ENCODE data around the gene BBOX1.

BBOX1 gene, protein sequence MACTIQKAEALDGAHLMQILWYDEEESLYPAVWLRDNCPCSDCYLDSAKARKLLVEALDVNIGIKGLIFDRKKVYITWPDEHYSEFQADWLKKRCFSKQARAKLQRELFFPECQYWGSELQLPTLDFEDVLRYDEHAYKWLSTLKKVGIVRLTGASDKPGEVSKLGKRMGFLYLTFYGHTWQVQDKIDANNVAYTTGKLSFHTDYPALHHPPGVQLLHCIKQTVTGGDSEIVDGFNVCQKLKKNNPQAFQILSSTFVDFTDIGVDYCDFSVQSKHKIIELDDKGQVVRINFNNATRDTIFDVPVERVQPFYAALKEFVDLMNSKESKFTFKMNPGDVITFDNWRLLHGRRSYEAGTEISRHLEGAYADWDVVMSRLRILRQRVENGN

DNA sequence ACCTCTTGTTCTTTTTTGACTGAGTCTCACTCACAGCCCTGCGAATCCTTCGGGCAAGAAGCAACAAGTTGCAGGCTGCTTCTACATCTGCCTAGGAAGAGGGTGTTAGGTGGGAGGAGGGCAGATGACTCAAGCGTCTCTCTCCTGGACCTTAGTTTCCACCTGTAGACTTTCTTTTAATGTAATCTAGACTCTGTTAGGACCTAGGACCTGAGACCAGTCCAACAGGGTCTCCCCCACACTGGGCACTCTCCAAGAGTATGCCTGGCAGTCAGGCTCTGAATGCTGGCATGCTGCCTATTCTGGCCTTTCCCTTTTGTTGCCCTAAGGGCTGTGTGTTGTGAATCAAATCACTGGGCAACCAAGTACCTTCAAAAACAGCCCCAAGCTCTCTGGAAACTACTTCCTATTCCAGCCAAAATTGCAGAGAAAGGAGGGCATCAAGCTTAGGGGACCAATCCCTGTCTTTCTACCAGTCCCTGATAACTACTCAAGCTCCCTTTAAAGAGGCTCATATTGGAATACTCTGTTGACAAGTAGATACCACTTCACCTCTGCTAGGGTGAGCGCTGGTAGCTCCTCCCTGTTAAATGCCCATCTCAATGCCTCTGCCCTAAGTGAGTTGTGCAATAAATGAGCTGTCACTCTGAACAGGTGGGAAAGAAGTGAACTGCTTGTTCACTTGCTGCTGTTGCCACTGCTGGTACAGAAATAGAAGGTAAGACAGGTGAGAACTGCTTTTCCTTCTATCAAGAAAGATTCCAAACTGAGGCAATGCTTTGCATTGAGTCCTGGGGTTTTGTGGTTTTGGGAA is at the start of gene BBOX1:
Gene BBOX1 (plus strand): TSS at position 514 of the 814 bp plus-strand sequence. CDS start 14,616 bp downstream, outside the sequence.
- no peak within 1 kb of the TSS for H3K4me3 ChIP-seq (ENCODE audit: low read depth, low read length)
- TF ChIP-seq, protein P1, sequence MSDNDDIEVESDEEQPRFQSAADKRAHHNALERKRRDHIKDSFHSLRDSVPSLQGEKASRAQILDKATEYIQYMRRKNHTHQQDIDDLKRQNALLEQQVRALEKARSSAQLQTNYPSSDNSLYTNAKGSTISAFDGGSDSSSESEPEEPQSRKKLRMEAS (IDR thresholded peaks at IDR 0.05; ENCODE audit: low read depth, low read length), result no peak
- TF ChIP-seq MYC (IDR thresholded peaks at IDR 0.05; ENCODE audit: low read depth, low read length) (no peak), POLR2A (IDR thresholded peaks at IDR 0.05; ENCODE audit: extremely low read depth, insufficient read length) (no peak)
- TF ChIP-seq, protein P2, sequence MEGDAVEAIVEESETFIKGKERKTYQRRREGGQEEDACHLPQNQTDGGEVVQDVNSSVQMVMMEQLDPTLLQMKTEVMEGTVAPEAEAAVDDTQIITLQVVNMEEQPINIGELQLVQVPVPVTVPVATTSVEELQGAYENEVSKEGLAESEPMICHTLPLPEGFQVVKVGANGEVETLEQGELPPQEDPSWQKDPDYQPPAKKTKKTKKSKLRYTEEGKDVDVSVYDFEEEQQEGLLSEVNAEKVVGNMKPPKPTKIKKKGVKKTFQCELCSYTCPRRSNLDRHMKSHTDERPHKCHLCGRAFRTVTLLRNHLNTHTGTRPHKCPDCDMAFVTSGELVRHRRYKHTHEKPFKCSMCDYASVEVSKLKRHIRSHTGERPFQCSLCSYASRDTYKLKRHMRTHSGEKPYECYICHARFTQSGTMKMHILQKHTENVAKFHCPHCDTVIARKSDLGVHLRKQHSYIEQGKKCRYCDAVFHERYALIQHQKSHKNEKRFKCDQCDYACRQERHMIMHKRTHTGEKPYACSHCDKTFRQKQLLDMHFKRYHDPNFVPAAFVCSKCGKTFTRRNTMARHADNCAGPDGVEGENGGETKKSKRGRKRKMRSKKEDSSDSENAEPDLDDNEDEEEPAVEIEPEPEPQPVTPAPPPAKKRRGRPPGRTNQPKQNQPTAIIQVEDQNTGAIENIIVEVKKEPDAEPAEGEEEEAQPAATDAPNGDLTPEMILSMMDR (IDR thresholded peaks at IDR 0.05; ENCODE audit: low read depth, low read length), result no peak
- no peak for DNase-seq (ENCODE audit: low read depth)

DNA sequence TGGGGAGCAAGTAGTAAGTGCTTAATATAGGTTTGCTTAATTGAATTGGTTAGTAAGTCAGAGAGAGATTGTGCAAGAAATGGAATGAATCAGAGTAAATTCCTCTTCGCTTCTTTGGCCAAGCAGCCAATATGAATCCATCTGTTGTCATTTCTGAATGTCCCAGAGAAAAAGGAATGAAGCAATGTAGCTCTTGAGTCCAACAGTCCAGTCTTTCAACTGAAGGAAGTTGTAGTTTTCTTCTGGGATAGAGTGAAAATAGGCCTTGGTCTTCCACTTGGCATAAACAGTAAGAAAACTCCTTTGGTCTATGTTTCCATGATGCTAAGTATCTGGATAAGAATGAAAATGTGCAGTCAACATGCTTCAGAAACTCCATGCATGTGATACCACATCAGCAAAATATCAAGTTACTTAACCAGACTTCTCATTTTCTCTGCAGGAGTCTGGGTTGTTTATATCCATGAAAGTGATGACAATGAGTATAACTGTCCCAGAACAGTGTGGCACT is 48.5 kb upstream of the BBOX1 start:
- DNase-seq (ENCODE audit: low read depth), result peak; percentile 13
- TF ChIP-seq, protein P2 (IDR thresholded peaks at IDR 0.05; ENCODE audit: low read depth, low read length), result no peak
- TF ChIP-seq POLR2A (IDR thresholded peaks at IDR 0.05; ENCODE audit: extremely low read depth, insufficient read length) (no peak), MYC (IDR thresholded peaks at IDR 0.05; ENCODE audit: low read depth, low read length) (no peak)
- TF ChIP-seq, protein P1 (IDR thresholded peaks at IDR 0.05; ENCODE audit: low read depth, low read length), result no peak
- H3K4me3 ChIP-seq (ENCODE audit: low read depth, low read length), result no peak overlapping the region

DNA sequence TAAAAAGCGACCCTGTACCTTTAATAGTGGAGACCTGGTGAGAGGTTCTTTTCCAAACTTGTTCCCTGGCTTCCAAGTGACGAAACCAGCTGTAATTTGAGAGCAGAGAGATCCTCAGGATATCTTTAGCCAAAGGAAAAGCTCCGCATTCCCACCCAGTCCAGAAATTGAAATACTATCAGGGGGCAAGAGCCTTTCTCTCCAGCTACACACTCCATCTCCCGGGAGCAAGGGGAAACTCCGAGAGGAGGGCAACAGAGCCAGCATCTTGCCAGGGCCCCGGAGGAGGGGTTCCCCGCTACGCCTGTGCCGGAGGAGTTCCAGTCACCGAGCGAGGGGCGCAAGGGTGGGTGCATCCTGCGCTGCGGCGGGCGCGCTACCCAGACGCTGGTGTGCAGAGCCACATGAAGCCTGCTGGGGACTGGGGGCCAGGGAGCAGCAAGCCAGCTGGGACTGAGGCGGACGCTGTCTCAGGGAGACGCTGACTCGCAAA is 46.6 kb upstream of the BBOX1 start, which contains the start of gene FIBIN:
Gene FIBIN (plus strand): TSS at position 148 of the 493 bp plus-strand sequence. CDS start 415 bp downstream, outside the sequence.
- H3K4me3 ChIP-seq (ENCODE audit: low read depth, low read length), result no peak within 1 kb of the TSS
- TF ChIP-seq, protein P1 (IDR thresholded peaks at IDR 0.05; ENCODE audit: low read depth, low read length), result no peak
- TF ChIP-seq, protein P2 (IDR thresholded peaks at IDR 0.05; ENCODE audit: low read depth, low read length), result no peak
- no peak for TF ChIP-seq POLR2A (IDR thresholded peaks at IDR 0.05; ENCODE audit: extremely low read depth, insufficient read length)
- TF ChIP-seq MYC (IDR thresholded peaks at IDR 0.05; ENCODE audit: low read depth, low read length), result no peak
- no peak for DNase-seq (ENCODE audit: low read depth)

DNA sequence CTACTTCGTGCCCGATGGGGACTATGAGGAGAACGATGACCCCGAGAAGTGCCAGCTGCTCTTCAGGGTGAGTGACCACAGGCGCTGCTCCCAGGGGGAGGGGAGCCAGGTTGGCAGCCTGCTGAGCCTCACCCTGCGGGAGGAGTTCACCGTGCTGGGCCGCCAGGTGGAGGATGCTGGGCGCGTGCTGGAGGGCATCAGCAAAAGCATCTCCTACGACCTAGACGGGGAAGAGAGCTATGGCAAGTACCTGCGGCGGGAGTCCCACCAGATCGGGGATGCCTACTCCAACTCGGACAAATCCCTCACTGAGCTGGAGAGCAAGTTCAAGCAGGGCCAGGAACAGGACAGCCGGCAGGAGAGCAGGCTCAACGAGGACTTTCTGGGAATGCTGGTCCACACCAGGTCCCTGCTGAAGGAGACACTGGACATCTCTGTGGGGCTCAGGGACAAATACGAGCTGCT is 46.0 kb upstream of the BBOX1 start:
- DNase-seq (ENCODE audit: low read depth), result no peak
- TF ChIP-seq, protein P1 (IDR thresholded peaks at IDR 0.05; ENCODE audit: low read depth, low read length), result no peak
- TF ChIP-seq, protein P2 (IDR thresholded peaks at IDR 0.05; ENCODE audit: low read depth, low read length), result no peak
- TF ChIP-seq MYC (IDR thresholded peaks at IDR 0.05; ENCODE audit: low read depth, low read length) (no peak), POLR2A (IDR thresholded peaks at IDR 0.05; ENCODE audit: extremely low read depth, insufficient read length) (no peak)
- no peak overlapping the region for H3K4me3 ChIP-seq (ENCODE audit: low read depth, low read length)

DNA sequence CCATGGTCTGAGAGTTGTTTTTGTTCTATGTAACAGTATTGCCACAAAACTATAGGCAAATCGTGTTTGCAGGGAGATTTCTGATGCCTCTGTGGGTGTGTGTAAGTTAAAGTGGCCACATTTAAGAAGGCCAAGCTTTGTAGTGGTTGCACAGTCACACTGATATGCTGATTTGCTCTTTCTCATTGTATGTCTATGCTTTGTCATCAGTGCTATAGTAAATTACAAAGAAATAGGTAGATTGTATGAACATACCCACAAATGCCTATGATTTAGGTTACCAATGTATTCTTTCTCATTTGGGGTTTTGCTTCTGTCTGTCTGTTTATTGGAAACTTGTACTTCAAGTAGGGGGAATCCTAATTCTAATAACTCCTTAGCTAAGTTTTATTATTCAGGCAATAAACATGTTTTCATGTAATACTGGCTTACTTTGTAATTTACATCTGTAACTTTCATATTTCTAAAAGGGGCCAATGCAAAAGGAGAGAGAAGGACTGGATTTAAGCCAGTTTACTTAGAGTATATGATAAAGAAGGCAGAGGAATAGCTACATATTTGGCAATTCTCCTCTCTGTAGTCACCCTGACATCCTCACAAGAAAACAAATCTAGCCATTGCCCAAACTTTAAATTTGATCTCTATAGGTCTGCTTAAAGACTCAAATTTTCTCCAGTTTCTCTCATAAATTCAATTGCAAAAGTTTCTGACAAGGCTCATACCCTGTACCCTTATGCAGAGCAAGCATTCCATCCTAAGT is 44.7 kb upstream of the BBOX1 start:
- no peak for DNase-seq (ENCODE audit: low read depth)
- no peak overlapping the region for H3K4me3 ChIP-seq (ENCODE audit: low read depth, low read length)
- TF ChIP-seq, protein P2 (IDR thresholded peaks at IDR 0.05; ENCODE audit: low read depth, low read length), result no peak
- TF ChIP-seq POLR2A (IDR thresholded peaks at IDR 0.05; ENCODE audit: extremely low read depth, insufficient read length) (no peak), MYC (IDR thresholded peaks at IDR 0.05; ENCODE audit: low read depth, low read length) (no peak)
- TF ChIP-seq, protein P1 (IDR thresholded peaks at IDR 0.05; ENCODE audit: low read depth, low read length), result no peak

Data from NB4 (cell line).